ELF-1 (cell line): Measurements from ENCODE around the gene TRIM66.

Source experiments
- DNase-seq: peaks from one replicate; pipeline ENCODE4 v3.0.0-alpha.2; 2016; ENCODE audit warnings: low read depth, low spot score

The TRIM66 gene

GRCh38 chr11:8566613-8567210 is 115.8 kb downstream of the TRIM66 start:
- no peak for DNase-seq

GRCh38 chr11:8564526-8564925 is 117.9 kb downstream of the TRIM66 start:
- DNase-seq = no peak
